DMS114 treated with DMSO at 0.1 percent for 48 hours (cell line): ENCODE data around the gene SERPINB6.

Source experiments
- DNase-seq: peaks from one replicate; lab custom pipeline; 2025; ENCODE audit not compliant: unreplicated experiment; lab: John Stamatoyannopoulos, UW

SERPINB6 gene

GRCh38 chr6:2999618-3000557, 28.5 kb upstream of the SERPINB6 start, which contains the start of gene NQO2:
Gene NQO2, plus strand, starts transcription at chr6:2999894. Its CDS starts 6,659 bp downstream, at chr6:3006553.
- DNase-seq: peak; percentile 77

- DNase-seq: no peak
Observed at GRCh38 chr6:2998998-2999617, 27.7 kb upstream of the SERPINB6 start.

GRCh38 chr6:2998249-2998997, 27.1 kb upstream of the SERPINB6 start:
- DNase-seq: peak; percentile 21

- no peak for DNase-seq
Observed at GRCh38 chr6:2993755-2994317, 22.5 kb upstream of the SERPINB6 start.

- DNase-seq: no peak
Observed at GRCh38 chr6:2992330-2992979, 21.1 kb upstream of the SERPINB6 start.

GRCh38 chr6:2990932-2991506, 19.7 kb upstream of the SERPINB6 start:
- peak; percentile 61 for DNase-seq

- DNase-seq: peak; percentile 83
Observed at GRCh38 chr6:2990248-2990931, 19.0 kb upstream of the SERPINB6 start.

- peak; percentile 97 for DNase-seq
Observed at GRCh38 chr6:2989332-2990247, 18.2 kb upstream of the SERPINB6 start.

- peak; percentile 85 for DNase-seq
Observed at GRCh38 chr6:2988426-2989331, 17.3 kb upstream of the SERPINB6 start.

- DNase-seq: no peak
Observed at GRCh38 chr6:2988094-2988425, 16.7 kb upstream of the SERPINB6 start.

GRCh38 chr6:2986722-2987221, 15.4 kb upstream of the SERPINB6 start:
- DNase-seq: no peak

- DNase-seq: no peak
Observed at GRCh38 chr6:2984738-2985406, 13.5 kb upstream of the SERPINB6 start.

GRCh38 chr6:2982426-2983117, 11.2 kb upstream of the SERPINB6 start:
- DNase-seq: no peak

GRCh38 chr6:2980465-2980855, 9.1 kb upstream of the SERPINB6 start:
- DNase-seq: no peak

GRCh38 chr6:2979819-2980464, 8.6 kb upstream of the SERPINB6 start:
- no peak for DNase-seq

GRCh38 chr6:2978923-2979322, 7.6 kb upstream of the SERPINB6 start:
- no peak for DNase-seq
